Glutamatergic neuron (in vitro differentiated cells): Measurements from ENCODE around the gene CACFD1. TPM values are rescaled to one million over a fixed set of nuclear protein-coding genes. Genes with fewer than 3 reads are reported as not detected.
A peak's percentile ranks its signal among the peaks of the same experiment; 100 is the strongest.

Experiments used
- DNase-seq: peaks from one replicate; pipeline ENCODE4 v3.0.0; 2022
- H3K27ac Mint-ChIP-seq: one replicate; pipeline ENCODE4 v1.8.0; 2020; ENCODE audit warnings: mild to moderate bottlenecking, mixed read lengths, inconsistent platforms; ENCODE audit not compliant: unreplicated experiment
- H3K27me3 Mint-ChIP-seq: one replicate; pipeline ENCODE4 v1.8.0; 2020; ENCODE audit warnings: mild to moderate bottlenecking, moderate library complexity, mixed read lengths, inconsistent platforms; ENCODE audit not compliant: unreplicated experiment
- H3K36me3 Mint-ChIP-seq: one replicate; pipeline ENCODE4 v1.8.0; 2020; ENCODE audit warnings: mild to moderate bottlenecking, mixed read lengths, inconsistent platforms; ENCODE audit not compliant: unreplicated experiment
- H3K4me1 Mint-ChIP-seq: one replicate; pipeline ENCODE4 v1.8.0; 2020; ENCODE audit warnings: mild to moderate bottlenecking, low read depth, mixed read lengths, inconsistent platforms; ENCODE audit not compliant: unreplicated experiment
- H3K4me3 Mint-ChIP-seq: one replicate; pipeline ENCODE4 v1.8.0; 2020; ENCODE audit warnings: mild to moderate bottlenecking, mixed read lengths, inconsistent platforms; ENCODE audit not compliant: unreplicated experiment
- H3K9me3 Mint-ChIP-seq: one replicate; pipeline ENCODE4 v1.8.0; 2020; ENCODE audit warnings: mild to moderate bottlenecking, moderate library complexity, mixed read lengths, inconsistent platforms; ENCODE audit not compliant: unreplicated experiment
- CTCF ChIP-seq: fragments of 200-600 bp; sonication (generic); IDR thresholded peaks from one replicate; pipeline ENCODE4 v1.5.0; 2021; ENCODE audit not compliant: partially characterized antibody, unreplicated experiment
- total RNA-seq: library from RNA; stranded (reverse); fragmentation: NEBNext Ultra II Directional; extraction: Animal tissue kit (Norgen Biotek cat#: 25700); gene quantifications from one replicate; pipeline ENCODE4 v1.2.1, GENCODE V29; 2021; ENCODE audit not compliant: unreplicated experiment

Gene CACFD1
- total RNA-seq, 1 donor from 2014 or later, result 45.4 TPM

DNA sequence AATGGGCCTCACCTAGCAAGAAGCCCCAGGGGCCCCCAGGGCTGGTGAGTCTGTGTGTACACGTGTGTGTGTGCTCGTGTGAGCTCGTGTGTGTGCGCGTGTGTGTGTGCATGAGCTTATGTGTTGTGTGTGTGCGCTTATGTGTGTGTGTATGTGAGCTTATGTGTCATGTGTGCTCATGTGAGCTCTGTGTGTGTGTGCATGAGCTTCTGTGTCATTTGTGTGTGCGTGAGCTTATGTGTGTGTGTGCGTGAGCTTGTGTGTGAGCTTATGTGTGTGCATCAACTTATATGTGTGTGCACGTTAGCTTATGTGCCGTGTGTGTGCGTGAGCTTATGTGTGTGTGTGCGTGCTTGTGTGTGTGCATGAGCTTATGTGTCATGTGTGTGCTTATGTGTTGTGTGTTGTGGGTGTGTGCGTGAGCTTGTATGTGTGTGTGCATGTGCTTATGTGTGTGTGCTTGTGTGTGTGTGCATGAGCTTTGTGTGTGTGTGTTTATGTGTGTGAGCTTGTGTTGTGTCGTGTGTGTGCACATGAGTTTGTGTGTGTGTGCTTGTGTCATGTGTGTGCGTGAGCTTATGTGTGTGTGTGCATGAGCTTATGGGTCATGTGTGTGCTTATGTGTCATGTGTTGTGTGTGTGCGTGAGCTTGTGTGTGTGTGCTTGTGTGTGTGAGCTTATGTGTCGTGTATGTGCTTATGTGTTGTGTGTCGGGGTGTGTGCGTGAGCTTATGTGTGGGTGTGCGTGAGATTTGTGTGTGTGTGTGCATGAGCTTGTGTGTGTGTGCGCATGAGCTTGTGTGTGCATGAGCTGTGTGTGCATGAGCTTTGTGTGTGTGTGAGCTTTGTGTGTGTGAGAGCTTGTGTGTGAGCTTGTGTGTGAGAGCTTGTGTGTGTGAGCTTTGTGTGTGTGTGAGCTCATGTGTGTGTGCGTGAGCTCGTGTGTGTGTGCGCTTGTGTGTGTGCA is 35.8 kb downstream of the CACFD1 start:
- H3K27ac Mint-ChIP-seq, result no peak overlapping the region
- H3K4me3 Mint-ChIP-seq, result no peak overlapping the region
- DNase-seq, result no peak
- no peak for TF ChIP-seq CTCF
- H3K36me3 Mint-ChIP-seq, result no peaks in the 10 kb centered on the region
- peaks cover 12% of the 10 kb centered on the region for H3K9me3 Mint-ChIP-seq
- peaks cover 14% of the 10 kb centered on the region for H3K4me1 Mint-ChIP-seq
- peaks cover 8% of the 10 kb centered on the region for H3K27me3 Mint-ChIP-seq

DNA sequence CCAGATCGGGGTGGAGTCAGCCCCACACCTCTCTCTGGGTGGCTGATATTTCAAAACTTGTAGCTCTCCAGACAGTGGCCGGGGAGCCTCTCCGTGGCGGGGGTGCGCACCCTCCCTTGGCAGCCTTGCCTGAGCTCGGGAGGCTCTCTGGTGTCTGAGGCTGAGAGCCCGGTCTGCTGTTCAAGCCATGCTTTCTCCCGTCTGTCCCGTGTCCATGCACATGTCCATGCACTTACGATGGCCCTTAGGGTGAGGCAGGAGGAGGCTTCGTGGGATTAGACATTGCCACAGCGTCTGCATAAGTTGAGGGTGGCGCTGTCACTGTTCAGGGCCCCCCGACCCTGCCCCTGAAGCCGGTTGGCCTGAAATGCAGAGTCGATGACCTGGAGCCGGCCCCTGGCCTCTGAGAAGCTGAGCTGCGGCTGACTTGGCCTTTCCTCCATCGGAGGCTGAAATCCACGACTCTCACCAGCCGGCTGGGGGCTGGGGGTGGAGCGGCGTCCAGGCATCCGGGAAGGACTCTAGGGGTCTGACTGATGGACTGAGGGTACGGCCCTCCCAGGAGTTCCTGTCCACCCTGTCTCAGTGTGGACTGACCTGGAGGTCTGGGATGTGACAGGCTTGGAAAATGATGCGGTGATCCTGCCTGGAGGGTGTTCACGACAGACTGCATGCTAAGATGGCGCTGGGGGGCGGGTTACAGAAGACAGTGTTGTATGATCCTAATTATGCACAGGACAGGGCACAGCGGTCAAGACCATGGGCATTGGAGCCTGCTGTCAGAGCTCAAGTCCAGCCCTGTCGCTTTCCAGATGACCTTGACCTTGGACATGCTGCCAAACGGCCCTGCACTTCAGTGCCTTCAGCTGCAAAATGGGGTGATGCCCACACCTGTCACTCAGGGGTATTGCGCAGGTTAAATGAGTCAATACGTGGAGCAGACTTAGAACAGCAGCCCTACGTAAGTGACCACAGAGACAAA is 37.4 kb downstream of the CACFD1 start:
- Mint-ChIP-seq H3K4me3 (no peak overlapping the region), H3K4me1 (peaks cover 14% of the 10 kb centered on the region), H3K9me3 (peaks cover 16% of the 10 kb centered on the region), H3K27ac (no peak overlapping the region), H3K36me3 (peaks cover 10% of the 10 kb centered on the region), H3K27me3 (peaks cover 8% of the 10 kb centered on the region)
- no peak for DNase-seq
- no peak for TF ChIP-seq CTCF

- DNase-seq, result peak; percentile 6
- H3K27me3 Mint-ChIP-seq, result peaks cover 10% of the 10 kb centered on the region
- TF ChIP-seq CTCF, result no peak
- H3K4me3 Mint-ChIP-seq, result no peak overlapping the region
- H3K4me1 Mint-ChIP-seq, result peaks cover 11% of the 10 kb centered on the region
- H3K9me3 Mint-ChIP-seq, result peaks cover 16% of the 10 kb centered on the region
- H3K36me3 Mint-ChIP-seq, result peaks cover 16% of the 10 kb centered on the region
- H3K27ac Mint-ChIP-seq, result no peak overlapping the region
Observed at GRCh38 chr9:133499132-133499891, 39.5 kb downstream of the CACFD1 start.

- H3K4me1 Mint-ChIP-seq, result peaks cover 11% of the 10 kb centered on the region
- no peak for DNase-seq
- no peak overlapping the region for H3K27ac Mint-ChIP-seq
- peak overlapping the region; percentile 27 for H3K4me3 Mint-ChIP-seq
- TF ChIP-seq CTCF, result no peak
- H3K9me3 Mint-ChIP-seq, result peaks cover 16% of the 10 kb centered on the region
- peaks cover 16% of the 10 kb centered on the region for H3K36me3 Mint-ChIP-seq
- peaks cover 10% of the 10 kb centered on the region for H3K27me3 Mint-ChIP-seq
Observed at GRCh38 chr9:133499892-133500270, 40.1 kb downstream of the CACFD1 start.
